ENCODE results near the gene MPRIP. TPM values are rescaled to one million over a fixed set of nuclear protein-coding genes. Genes with fewer than 3 reads are reported as not detected.
A peak's percentile ranks its signal among the peaks of the same experiment; 100 is the strongest.

Gene MPRIP
- total RNA-seq, 4 donors from 2014 or later: 65.7 to 168 (median 147) TPM

- DNase-seq: no peak
- H3K27me3 ChIP-seq: no peaks in the 10 kb centered on the region
- H3K4me3 ChIP-seq: no peak overlapping the region
- H3K9me3 ChIP-seq: no peaks in the 10 kb centered on the region
- H3K36me3 ChIP-seq: peaks cover 0 to 78% (median 11%) of the 10 kb centered on the region in 3 donors
- 70 to 80% methylated on average over 2 to 3 of the region's 6 CpGs for WGBS, 2 donors
- H3K27ac ChIP-seq: peak overlapping the region in 2 of 4 donors; percentile 26 to 72
- no peak for TF ChIP-seq CTCF (IDR thresholded peaks at IDR 0.05)
- no peak for TF ChIP-seq POLR2A (IDR thresholded peaks at IDR 0.05)
- H3K4me1 ChIP-seq: peaks cover 22 to 71% (median 48%) of the 10 kb centered on the region in 3 donors
- intact Hi-C loops (cut with DNase I): no loop called here
These were observed 37.5 kb downstream of the MPRIP start for GRCh38 chr17:17079761-17080160.

- H3K27me3 ChIP-seq: no peaks in the 10 kb centered on the region
- peaks cover 22 to 67% (median 43%) of the 10 kb centered on the region in 3 donors for H3K4me1 ChIP-seq
- intact Hi-C loops (cut with DNase I): no loop called here
- H3K36me3 ChIP-seq: peaks cover 0 to 83% (median 11%) of the 10 kb centered on the region in 3 donors
- H3K9me3 ChIP-seq: no peaks in the 10 kb centered on the region
- TF ChIP-seq POLR2A (IDR thresholded peaks at IDR 0.05) (no peak), CTCF (IDR thresholded peaks at IDR 0.05) (no peak)
- 88% methylated on average over 2 of the region's 3 CpGs; no CpG with 5 or more reads in 1 of the 2 donors for WGBS, 2 donors
- no peak overlapping the region for H3K4me3 ChIP-seq
- no peak for DNase-seq
- peak overlapping the region in 2 of 4 donors; percentile 26 to 72 for H3K27ac ChIP-seq
These were observed 37.9 kb downstream of the MPRIP start for GRCh38 chr17:17080181-17080631.

GRCh38 chr17:17080781-17081180 is 38.5 kb downstream of the MPRIP start:
- Histone ChIP-seq H3K27me3 (no peaks in the 10 kb centered on the region), H3K27ac (peak overlapping the region in 1 of 4 donors; percentile 72), H3K4me3 (no peak overlapping the region), H3K4me1 (peaks cover 22 to 61% (median 38%) of the 10 kb centered on the region in 3 donors), H3K36me3 (peaks cover 0 to 87% (median 11%) of the 10 kb centered on the region in 3 donors), H3K9me3 (no peaks in the 10 kb centered on the region)
- TF ChIP-seq CTCF (IDR thresholded peaks at IDR 0.05): no peak
- TF ChIP-seq POLR2A (IDR thresholded peaks at IDR 0.05): no peak
- 82 to 90% methylated on average over 7 of the region's 7 CpGs for WGBS, 2 donors
- intact Hi-C loops (cut with DNase I): no loop called here
- no peak for DNase-seq

DNA sequence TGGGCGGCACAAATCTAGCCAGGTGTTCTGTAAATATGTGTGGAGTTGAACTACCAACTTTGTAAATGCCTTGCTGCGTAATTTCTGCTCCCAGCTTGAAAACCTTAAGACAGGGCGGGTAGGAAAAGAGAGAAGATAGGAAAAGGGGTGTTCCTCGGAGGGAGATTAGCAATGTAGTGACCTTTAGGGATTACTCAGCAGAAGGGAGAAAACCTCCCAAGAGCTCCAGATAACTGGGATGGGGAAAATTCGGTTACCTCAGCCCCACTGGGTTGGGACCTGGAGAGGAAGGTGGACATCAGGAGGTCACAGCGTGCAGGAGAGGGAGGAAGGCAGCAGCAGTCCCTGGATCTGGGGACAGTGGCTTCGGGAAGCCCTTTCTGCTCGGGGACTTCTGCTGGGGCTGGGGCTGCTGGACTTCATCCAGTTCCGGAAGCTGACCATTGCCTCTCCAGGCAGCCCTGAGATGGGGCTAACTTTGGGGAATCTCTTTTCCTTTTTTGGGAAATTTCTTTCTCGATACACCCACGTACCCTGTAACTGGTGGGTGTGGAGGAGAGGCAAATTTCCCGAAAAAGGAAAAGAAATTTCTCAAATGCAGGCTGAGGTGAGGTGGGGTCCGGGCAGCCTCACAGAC is 39.2 kb downstream of the MPRIP start:
- 77 to 85% methylated on average over 10 to 12 of the region's 13 CpGs for WGBS, 2 donors
- intact Hi-C loops (cut with DNase I): no loop called here
- peaks cover 0 to 86% (median 6%) of the 10 kb centered on the region in 3 donors for H3K36me3 ChIP-seq
- TF ChIP-seq CTCF (IDR thresholded peaks at IDR 0.05) (no peak), POLR2A (IDR thresholded peaks at IDR 0.05) (no peak)
- peak overlapping the region in 1 of 4 donors; percentile 9 for H3K27ac ChIP-seq
- no peak overlapping the region for H3K4me3 ChIP-seq
- no peaks in the 10 kb centered on the region for H3K9me3 ChIP-seq
- no peak for DNase-seq
- no peaks in the 10 kb centered on the region for H3K27me3 ChIP-seq
- H3K4me1 ChIP-seq: peaks cover 16 to 57% (median 31%) of the 10 kb centered on the region in 3 donors

DNA sequence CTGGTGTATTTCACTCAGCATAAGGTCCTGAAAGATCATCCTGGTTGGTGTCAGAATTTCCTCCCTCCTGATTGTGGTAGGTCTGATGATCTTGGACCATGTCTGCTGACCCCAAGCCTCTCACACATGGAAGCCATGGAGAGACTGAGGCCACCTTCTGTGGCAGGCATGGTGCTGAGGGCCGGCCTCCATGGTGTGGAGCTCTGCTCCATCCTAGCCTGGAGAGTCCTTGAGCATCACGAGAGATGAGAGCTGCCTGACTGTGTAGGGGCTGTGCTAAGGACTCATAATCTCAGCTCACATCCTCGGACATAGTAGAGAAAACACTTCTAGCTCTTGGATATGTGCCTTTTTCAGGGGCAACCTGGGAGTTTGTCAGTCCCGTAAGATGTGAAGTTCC is 40.6 kb downstream of the MPRIP start:
- DNase-seq: no peak
- no peaks in the 10 kb centered on the region for H3K9me3 ChIP-seq
- WGBS, 2 donors: 84 to 100% methylated on average over 1 to 3 of the region's 4 CpGs
- TF ChIP-seq CTCF (IDR thresholded peaks at IDR 0.05) (no peak), POLR2A (IDR thresholded peaks at IDR 0.05) (no peak)
- no peak overlapping the region for H3K4me3 ChIP-seq
- intact Hi-C loops (cut with DNase I): no loop called here
- peaks cover 0 to 86% (median 6%) of the 10 kb centered on the region in 3 donors for H3K36me3 ChIP-seq
- no peaks in the 10 kb centered on the region for H3K27me3 ChIP-seq
- no peak overlapping the region for H3K27ac ChIP-seq
- peaks cover 15 to 59% (median 29%) of the 10 kb centered on the region in 3 donors for H3K4me1 ChIP-seq

All from esophagus squamous epithelium (tissue), 5 donors.